A673 (cell line): ENCODE measurements around the gene SDHB. TPM values are rescaled to one million over a fixed set of nuclear protein-coding genes. Genes with fewer than 3 reads are reported as not detected.

Experiments used
- BruUV-seq: library from RNA; stranded (reverse); fragments of 400-500 nt; replicated peaks from 2 replicates; lab custom pipeline; 2021; lab: Mats Ljungman, UMichigan
- CTCF ChIA-PET: fragments of 300-600 bp; sonication (Branson Sonifier 250); formaldehyde crosslinking; loops from one replicate; lab custom pipeline; 2022; ENCODE audit warnings: antibody characterized with exemption; lab: Charles Lee
- POLR2A ChIA-PET: fragments of 300-600 bp; sonication (Branson Sonifier 250); formaldehyde crosslinking; loops from one replicate; lab custom pipeline; 2022; ENCODE audit warnings: antibody characterized with exemption; ENCODE audit not compliant: low non-redundant PET; lab: Charles Lee
- DNase-seq: peaks from one replicate; pipeline ENCODE4 v3.0.0-alpha.2; 2015; ENCODE audit warnings: low spot score
- H3K27ac ChIP-seq: fragments of 200-600 bp; sonication (generic); 2 replicates; pipeline ENCODE4 v1.5.1; 2016; ENCODE audit warnings: mixed run types, low read depth, mild to moderate bottlenecking, mixed read lengths, antibody characterized with exemption, low read length; ENCODE audit not compliant: poor library complexity, severe bottlenecking
- H3K27me3 ChIP-seq: fragments of 200-600 bp; sonication (generic); replicated peaks from 2 replicates; pipeline ENCODE4 v1.6.1; 2017; ENCODE audit warnings: mixed run types, low read depth, mild to moderate bottlenecking, mixed read lengths, antibody characterized with exemption, low read length; ENCODE audit not compliant: insufficient read depth, poor library complexity
- H3K36me3 ChIP-seq: fragments of 200-600 bp; sonication (generic); 2 replicates; pipeline ENCODE4 v1.6.1; 2016; ENCODE audit warnings: mixed run types, mild to moderate bottlenecking, mixed read lengths, antibody characterized with exemption, low read length; ENCODE audit not compliant: insufficient read depth, poor library complexity, severe bottlenecking
- H3K4me1 ChIP-seq: fragments of 200-600 bp; sonication (generic); 2 replicates; pipeline ENCODE4 v1.6.1; 2017; ENCODE audit warnings: mixed run types, mild to moderate bottlenecking, mixed read lengths, antibody characterized with exemption, low read length; ENCODE audit not compliant: insufficient read depth, poor library complexity, severe bottlenecking
- H3K4me3 ChIP-seq: fragments of 200-600 bp; sonication (generic); 2 replicates; pipeline ENCODE4 v1.5.1; 2016; ENCODE audit warnings: low read depth, mixed run types, mild to moderate bottlenecking, mixed read lengths, low read length; ENCODE audit not compliant: poor library complexity, severe bottlenecking
- H3K9me3 ChIP-seq: fragments of 200-600 bp; sonication (generic); 2 replicates; pipeline ENCODE4 v1.6.1; 2016; ENCODE audit warnings: mixed run types, low read depth, mild to moderate bottlenecking, mixed read lengths, antibody characterized with exemption, low read length; ENCODE audit not compliant: poor library complexity, severe bottlenecking
- EZH2 ChIP-seq: fragments of 200-600 bp; sonication (generic); IDR thresholded peaks from 2 replicates; pipeline ENCODE4 v1.6.1; 2017; ENCODE audit warnings: borderline replicate concordance, low read depth, mild to moderate bottlenecking, mixed read lengths, antibody characterized with exemption, low read length; ENCODE audit not compliant: poor library complexity, severe bottlenecking
- intact Hi-C: fragments of 100-400 bp; cut with micrococcal nuclease; formaldehyde crosslinking; loops from one replicate; pipeline ENCODE4 v1.10.0; 2022; ENCODE audit not compliant: unreplicated experiment
- total RNA-seq: library from RNA; stranded (reverse); gene quantifications from 2 replicates; pipeline ENCODE4 v1.2.3, GENCODE V29; 2021
- TF ChIP-seq, protein P1 (sequence below): fragments of 300-800, 200-600 bp; sonication (generic); conservative IDR thresholded peaks from 2 replicates; pipeline ENCODE4 v1.5.1; 2017; ENCODE audit warnings: low read depth, mild to moderate bottlenecking, antibody characterized with exemption, low read length, moderate library complexity, mixed read lengths

The SDHB gene
- total RNA-seq, 1 experiment from 2014 or later: 208 TPM

DNA sequence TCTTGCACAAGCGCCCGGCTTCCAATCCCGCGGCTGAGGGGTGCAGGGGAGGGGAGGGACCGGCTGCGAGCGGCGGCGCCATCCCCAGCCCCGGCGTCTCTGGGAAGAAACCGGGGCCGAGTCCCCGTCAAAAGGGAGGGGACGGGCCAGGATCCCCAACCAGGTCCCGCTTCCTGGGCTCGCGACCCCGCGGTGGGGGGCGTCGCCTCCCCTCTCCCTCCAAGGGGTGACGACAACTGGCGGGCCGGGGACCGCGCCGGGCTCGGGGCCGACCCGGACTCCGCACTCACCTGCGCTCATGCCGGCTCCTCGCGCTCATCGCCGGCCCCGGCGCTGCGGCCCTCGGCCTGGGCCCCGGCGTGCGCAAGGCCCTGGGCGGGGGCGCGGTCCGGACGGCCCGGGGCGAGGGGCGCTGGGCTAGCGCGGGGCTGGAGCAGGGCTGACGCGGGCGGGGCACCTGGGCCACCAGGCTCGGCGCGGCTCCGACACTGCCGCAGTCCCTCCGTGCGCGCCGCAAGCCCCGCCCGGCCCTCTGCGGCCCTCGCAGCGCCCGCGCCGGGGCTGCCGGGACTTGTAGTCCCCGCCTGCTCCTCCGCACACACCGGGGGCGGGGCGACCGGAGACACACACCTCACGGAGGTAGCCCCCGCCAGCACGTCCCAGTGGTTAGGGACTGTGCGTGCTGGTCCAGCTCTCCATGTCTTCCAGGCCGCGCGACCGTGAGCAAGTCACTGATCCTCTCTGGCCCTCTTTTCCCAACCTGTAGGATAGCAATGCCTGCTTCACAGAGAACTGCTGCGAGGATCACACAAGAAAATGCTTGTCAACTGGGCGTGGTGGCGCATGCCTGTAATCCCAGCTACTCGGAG lies 42.2 kb downstream of the SDHB start, which contains the start of gene ATP13A2:
ATP13A2 (minus strand) TSS at position 490 of the 869 bp plus-strand sequence; CDS start at position 300, 190 bp downstream.
- Histone ChIP-seq H3K4me3 (peak within 1 kb of the TSS; percentile 91), H3K4me1 (peaks cover 18% of the 10 kb centered on the region), H3K36me3 (no peaks in the 10 kb centered on the region), H3K27ac (no peak within 1 kb of the TSS), H3K27me3 (no peaks in the 10 kb centered on the region), H3K9me3 (no peaks in the 10 kb centered on the region)
- ChIA-PET POLR2A (no interaction called here), CTCF (no interaction called here)
- intact Hi-C loops: no loop called here
- no TSS peak for BruUV-seq
- peak; percentile 91 for DNase-seq
- TF ChIP-seq, protein P1, sequence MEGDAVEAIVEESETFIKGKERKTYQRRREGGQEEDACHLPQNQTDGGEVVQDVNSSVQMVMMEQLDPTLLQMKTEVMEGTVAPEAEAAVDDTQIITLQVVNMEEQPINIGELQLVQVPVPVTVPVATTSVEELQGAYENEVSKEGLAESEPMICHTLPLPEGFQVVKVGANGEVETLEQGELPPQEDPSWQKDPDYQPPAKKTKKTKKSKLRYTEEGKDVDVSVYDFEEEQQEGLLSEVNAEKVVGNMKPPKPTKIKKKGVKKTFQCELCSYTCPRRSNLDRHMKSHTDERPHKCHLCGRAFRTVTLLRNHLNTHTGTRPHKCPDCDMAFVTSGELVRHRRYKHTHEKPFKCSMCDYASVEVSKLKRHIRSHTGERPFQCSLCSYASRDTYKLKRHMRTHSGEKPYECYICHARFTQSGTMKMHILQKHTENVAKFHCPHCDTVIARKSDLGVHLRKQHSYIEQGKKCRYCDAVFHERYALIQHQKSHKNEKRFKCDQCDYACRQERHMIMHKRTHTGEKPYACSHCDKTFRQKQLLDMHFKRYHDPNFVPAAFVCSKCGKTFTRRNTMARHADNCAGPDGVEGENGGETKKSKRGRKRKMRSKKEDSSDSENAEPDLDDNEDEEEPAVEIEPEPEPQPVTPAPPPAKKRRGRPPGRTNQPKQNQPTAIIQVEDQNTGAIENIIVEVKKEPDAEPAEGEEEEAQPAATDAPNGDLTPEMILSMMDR: no peak
- TF ChIP-seq EZH2: no peak

DNA sequence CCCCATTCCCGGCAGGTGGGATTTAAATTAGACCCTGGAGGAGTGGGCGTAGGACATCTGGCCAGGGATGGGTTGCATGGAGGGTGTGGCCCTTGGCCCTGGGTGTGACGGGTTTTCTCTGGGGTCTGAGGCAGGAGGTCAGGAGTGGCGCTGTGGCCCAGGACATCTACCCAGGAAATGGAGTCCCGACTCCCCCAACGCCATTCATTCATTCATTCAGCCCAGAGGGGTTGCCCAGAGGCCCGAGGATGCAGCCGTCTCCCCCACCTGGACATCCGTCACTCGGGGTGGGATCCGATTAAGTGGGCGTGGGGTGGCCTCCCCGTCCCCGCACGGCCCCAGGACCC lies 42.8 kb downstream of the SDHB start:
- H3K27me3 ChIP-seq: no peaks in the 10 kb centered on the region
- ChIA-PET CTCF (no interaction called here), POLR2A (no interaction called here)
- no peaks in the 10 kb centered on the region for H3K9me3 ChIP-seq
- H3K36me3 ChIP-seq: no peaks in the 10 kb centered on the region
- peak overlapping the region; percentile 91 for H3K4me3 ChIP-seq
- BruUV-seq: no TSS peak
- H3K4me1 ChIP-seq: peaks cover 18% of the 10 kb centered on the region
- H3K27ac ChIP-seq: no peak overlapping the region
- intact Hi-C loops: no loop called here
- no peak for DNase-seq
- no peak for TF ChIP-seq EZH2
- TF ChIP-seq, protein P1: no peak

DNA sequence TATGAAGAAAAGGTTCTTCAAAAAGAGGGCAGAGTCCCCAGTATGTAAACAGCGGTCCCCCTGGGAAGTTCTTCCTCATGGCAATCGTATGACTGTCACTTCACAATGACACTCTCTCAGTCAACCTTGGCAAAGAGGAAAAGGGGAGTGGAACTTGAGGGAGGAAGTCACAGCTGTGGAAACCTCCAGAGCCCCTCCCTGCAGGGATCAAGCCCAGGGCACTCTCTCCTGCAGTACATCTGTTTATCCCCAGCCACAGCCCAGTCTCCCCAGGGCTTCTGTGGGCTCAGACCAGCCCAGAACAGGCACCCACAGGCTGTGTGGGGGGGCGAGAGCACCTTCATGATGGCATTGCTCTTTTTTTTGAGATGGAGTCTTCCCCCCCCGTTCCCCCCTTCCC lies 44.1 kb downstream of the SDHB start:
- CTCF ChIA-PET: no interaction called here
- H3K9me3 ChIP-seq: no peaks in the 10 kb centered on the region
- H3K4me1 ChIP-seq: peaks cover 18% of the 10 kb centered on the region
- no peaks in the 10 kb centered on the region for H3K27me3 ChIP-seq
- POLR2A ChIA-PET: no interaction called here
- peaks cover 3% of the 10 kb centered on the region for H3K36me3 ChIP-seq
- BruUV-seq: no TSS peak
- TF ChIP-seq, protein P1: no peak
- TF ChIP-seq EZH2: no peak
- intact Hi-C loops: loop anchor here (2.0 kb wide), 1 partner anchor 29 kb away; the partner anchor contains the start of gene MFAP2
- peak; percentile 40 for DNase-seq
- H3K4me3 ChIP-seq: no peak overlapping the region
- H3K27ac ChIP-seq: no peak overlapping the region
